ENCODE measurements around the gene ABHD11.

The ABHD11 gene

GRCh38 chr7:73700581-73701134 lies 37.9 kb downstream of the ABHD11 start:
- DNase-seq (ENCODE audit: low read depth) = no peak

DNA sequence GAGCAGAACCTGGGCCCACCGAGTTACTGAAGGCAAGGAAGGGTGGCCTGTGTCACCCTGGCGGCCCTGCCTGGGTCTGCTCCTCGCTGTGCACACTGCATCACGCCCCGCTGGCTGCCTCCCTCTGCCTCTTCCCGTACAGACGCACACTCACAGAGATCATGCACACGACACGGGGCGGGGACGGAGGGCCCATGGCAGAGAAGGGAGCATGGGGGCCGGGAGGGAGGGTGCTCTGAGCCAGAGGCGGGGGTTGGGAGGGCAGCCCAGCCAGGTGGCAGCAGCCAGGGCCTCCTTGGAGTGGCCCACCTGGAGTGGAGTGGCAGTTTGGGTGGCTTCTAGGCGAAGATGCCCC lies 38.6 kb downstream of the ABHD11 start:
- DNase-seq (ENCODE audit: low read depth) = no peak

DNA sequence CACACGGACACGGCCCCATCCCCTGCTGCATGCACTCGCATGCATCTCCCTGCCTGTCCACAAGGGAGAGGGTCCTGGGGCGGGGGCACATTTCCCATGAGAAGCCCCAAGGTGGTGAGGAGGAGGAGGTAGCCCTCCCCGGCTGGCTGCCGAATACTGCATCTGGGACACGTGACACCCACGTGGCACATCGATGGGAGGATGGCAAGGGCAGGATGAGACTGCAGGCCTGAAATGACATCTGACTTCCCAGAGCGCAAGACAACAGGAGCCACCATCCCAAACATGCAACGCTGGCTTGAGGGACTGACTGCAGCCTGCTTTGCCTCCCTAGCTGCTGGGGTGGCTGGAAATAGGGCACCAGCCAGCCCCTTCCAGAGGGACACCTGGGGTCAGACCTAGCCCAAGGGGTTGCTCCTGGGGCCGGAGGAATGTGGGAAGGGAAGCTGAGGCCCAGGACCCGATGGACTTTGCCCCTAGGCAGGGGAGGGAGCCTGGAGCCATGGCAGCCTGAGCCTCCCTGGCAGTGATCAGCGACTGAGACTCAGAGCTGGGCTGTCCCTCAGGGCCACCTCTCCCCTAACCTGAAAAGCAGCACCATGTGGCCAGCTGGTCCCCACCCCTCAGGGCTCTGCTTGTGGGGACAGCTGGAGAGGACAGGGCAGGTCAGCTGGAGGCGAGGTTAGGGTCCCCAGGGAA lies 39.1 kb downstream of the ABHD11 start:
- DNase-seq (ENCODE audit: low read depth) = no peak

GRCh38 chr7:73698410-73698809 lies 40.2 kb downstream of the ABHD11 start:
- DNase-seq (ENCODE audit: low read depth) = no peak

GRCh38 chr7:73696372-73696771 lies 42.2 kb downstream of the ABHD11 start:
- DNase-seq (ENCODE audit: low read depth) = no peak

DNA sequence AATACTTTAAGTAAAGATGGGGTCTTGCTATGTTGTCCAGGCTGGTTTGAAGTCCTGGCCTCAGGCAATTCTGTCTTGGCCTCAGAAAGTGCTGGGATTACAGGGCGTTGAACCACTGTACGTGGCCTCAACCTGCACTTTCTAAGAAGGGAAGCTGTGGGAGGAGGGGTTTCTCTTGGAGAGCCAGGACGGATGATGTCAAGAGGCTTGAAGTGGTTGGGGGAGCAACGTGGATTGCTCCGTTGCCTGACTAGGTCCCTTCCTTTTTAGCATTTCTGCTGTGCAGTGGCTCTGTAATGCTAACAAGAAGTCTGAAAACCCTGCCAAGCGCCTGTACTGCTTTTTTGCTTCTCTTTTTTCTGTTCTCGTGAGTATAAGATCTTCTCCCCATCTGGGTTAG lies 48.0 kb downstream of the ABHD11 start:
- DNase-seq (ENCODE audit: low read depth) = no peak

- no peak for DNase-seq (ENCODE audit: low read depth)
Observed at GRCh38 chr7:73688288-73688687, 50.3 kb downstream of the ABHD11 start.

Measured in activated T-cell treated with anti-CD3 and anti-CD28 coated beads for 1 hour (primary cell).